Hepatocyte (in vitro differentiated cells): ENCODE measurements around the gene LEP. TPM values are rescaled to one million over a fixed set of nuclear protein-coding genes. Genes with fewer than 3 reads are reported as not detected.
"Not testable (repeated sequence)": the region's sequence is repeated elsewhere in the genome, so short reads cannot be mapped to it uniquely, and the experiment has no call there.

Experiments
- DNase-seq: peaks from one replicate; pipeline ENCODE4 v3.0.0-alpha.2; 2016; ENCODE audit warnings: low spot score
- H2AFZ ChIP-seq: fragments of 200-600 bp; sonication (generic); 2 replicates; pipeline ENCODE4 v1.6.0; 2016; ENCODE audit warnings: antibody characterized with exemption, mild to moderate bottlenecking
- H3K27ac ChIP-seq: fragments of 200-600 bp; sonication (generic); 2 replicates; pipeline ENCODE4 v1.5.1; 2016; ENCODE audit warnings: mild to moderate bottlenecking
- H3K27me3 ChIP-seq: fragments of 200-600 bp; sonication (generic); 2 replicates; pipeline ENCODE4 v1.6.1; 2016
- H3K36me3 ChIP-seq: fragments of 200-600 bp; sonication (generic); replicated peaks from 2 replicates; pipeline ENCODE4 v1.5.1; 2016; ENCODE audit warnings: low read depth; ENCODE audit not compliant: insufficient read depth
- H3K4me1 ChIP-seq: fragments of 200-600 bp; sonication (generic); 2 replicates; pipeline ENCODE4 v1.5.1; 2016; ENCODE audit warnings: mild to moderate bottlenecking, moderate library complexity; ENCODE audit not compliant: insufficient read depth
- H3K4me2 ChIP-seq: fragments of 200-600 bp; sonication (generic); 2 replicates; pipeline ENCODE4 v1.6.0; 2016
- H3K4me3 ChIP-seq: fragments of 200-600 bp; sonication (generic); 2 replicates; pipeline ENCODE4 v1.5.1; 2016; ENCODE audit warnings: mild to moderate bottlenecking
- H3K79me2 ChIP-seq: fragments of 200-600 bp; sonication (generic); 2 replicates; pipeline ENCODE4 v1.6.0; 2017; ENCODE audit warnings: mild to moderate bottlenecking
- H3K9me2 ChIP-seq: fragments of 200-600 bp; sonication (generic); replicated peaks from 2 replicates; pipeline ENCODE4 v1.6.0; 2017; ENCODE audit warnings: mild to moderate bottlenecking; ENCODE audit not compliant: insufficient read depth
- H3K9me3 ChIP-seq: fragments of 200-600 bp; sonication (generic); 2 replicates; pipeline ENCODE4 v1.5.1; 2016; ENCODE audit warnings: low read depth, mild to moderate bottlenecking
- H4K20me1 ChIP-seq: fragments of 200-600 bp; sonication (generic); 2 replicates; pipeline ENCODE4 v1.6.0; 2016; ENCODE audit warnings: mild to moderate bottlenecking; ENCODE audit not compliant: insufficient read depth, poor library complexity, severe bottlenecking
- CTCF ChIP-seq: fragments of 200-600 bp; sonication (generic); IDR thresholded peaks from 2 replicates; pipeline ENCODE4 v1.5.1; 2016; ENCODE audit warnings: antibody characterized with exemption, mild to moderate bottlenecking; ENCODE audit not compliant: poor library complexity
- EZH2 ChIP-seq: fragments of 200-600 bp; sonication (generic); IDR thresholded peaks from 2 replicates; pipeline ENCODE4 v1.6.1; 2016; ENCODE audit warnings: antibody characterized with exemption, mild to moderate bottlenecking, borderline replicate concordance
- EZH2phosphoT487 ChIP-seq: fragments of 200-600 bp; sonication (generic); IDR thresholded peaks from one replicate; pipeline ENCODE4 v1.6.1; 2018; ENCODE audit warnings: antibody characterized with exemption, mild to moderate bottlenecking, low read depth, moderate library complexity; ENCODE audit not compliant: unreplicated experiment, severe bottlenecking
- WGBS: methylation state at CpG from one replicate; pipeline ENCODE4 v1.1.6; 2016; ENCODE audit warnings: low lambda C conversion rate; ENCODE audit errors: missing lambda C conversion rate; 5-methylcytosine and 5-hydroxymethylcytosine counted together
- polyA plus RNA-seq: library from polyadenylated mRNA; unstranded; fragments of >200 nt; fragmentation: Nextera tagmentation; extraction: Ambion mirVana; gene quantifications from 2 replicates; pipeline ENCODE4 v1.2.1, GENCODE V29; 2016
- total RNA-seq: library from RNA; depleted of rRNA; stranded (reverse); fragments of >200 nt; gene quantifications from 2 replicates; pipeline ENCODE4 v1.2.3, GENCODE V29; 2014

Gene LEP
- total and polyA plus RNA-seq, 2 experiments from 2014 or later, result not detected

DNA sequence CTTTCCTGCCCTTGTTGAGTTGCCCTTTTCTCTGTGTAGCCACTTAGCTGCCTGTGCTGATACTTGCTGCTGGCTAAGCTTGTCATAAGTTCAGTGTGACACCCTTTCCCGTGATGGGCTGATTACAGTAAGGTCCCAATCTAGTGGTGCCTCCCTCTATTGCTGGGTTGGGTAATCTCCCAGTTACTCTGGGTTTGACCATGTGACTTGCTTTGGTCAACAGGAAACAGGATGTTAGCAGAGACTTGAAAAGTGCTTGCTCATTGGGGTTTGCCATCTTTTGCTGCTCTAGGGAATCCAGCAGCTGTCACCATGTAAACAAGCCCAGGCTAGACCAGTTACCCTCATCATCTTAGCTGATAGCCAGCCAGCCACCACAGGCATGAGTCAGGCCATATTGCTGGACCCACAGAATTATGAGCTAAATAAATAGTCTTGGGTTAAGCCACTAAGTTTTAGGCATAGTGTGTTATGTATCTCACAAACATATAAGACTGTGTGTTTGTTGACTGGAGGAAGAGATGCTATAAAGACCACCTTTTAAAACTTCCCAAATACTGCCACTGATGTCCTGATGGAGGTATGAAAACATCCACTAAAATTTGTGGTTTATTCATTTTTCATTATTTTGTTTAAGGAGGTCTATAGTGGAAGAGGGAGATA is 4.0 kb upstream of the LEP start:
- H3K4me3 ChIP-seq, result no peak overlapping the region
- H3K9me2 ChIP-seq, result no peaks in the 10 kb centered on the region
- DNase-seq, result no peak
- no peak overlapping the region for H3K4me2 ChIP-seq
- H4K20me1 ChIP-seq, result no peaks in the 10 kb centered on the region
- H3K27me3 ChIP-seq, result no peaks in the 10 kb centered on the region
- H2AFZ ChIP-seq, result no peak overlapping the region
- no peak for TF ChIP-seq EZH2phosphoT487
- H3K36me3 ChIP-seq, result no peaks in the 10 kb centered on the region
- H3K27ac ChIP-seq, result no peak overlapping the region
- no peaks in the 10 kb centered on the region for H3K9me3 ChIP-seq
- no peaks in the 10 kb centered on the region for H3K79me2 ChIP-seq
- WGBS, result 85% methylated on average over 1 of the region's 1 CpG
- no peaks in the 10 kb centered on the region for H3K4me1 ChIP-seq

DNA sequence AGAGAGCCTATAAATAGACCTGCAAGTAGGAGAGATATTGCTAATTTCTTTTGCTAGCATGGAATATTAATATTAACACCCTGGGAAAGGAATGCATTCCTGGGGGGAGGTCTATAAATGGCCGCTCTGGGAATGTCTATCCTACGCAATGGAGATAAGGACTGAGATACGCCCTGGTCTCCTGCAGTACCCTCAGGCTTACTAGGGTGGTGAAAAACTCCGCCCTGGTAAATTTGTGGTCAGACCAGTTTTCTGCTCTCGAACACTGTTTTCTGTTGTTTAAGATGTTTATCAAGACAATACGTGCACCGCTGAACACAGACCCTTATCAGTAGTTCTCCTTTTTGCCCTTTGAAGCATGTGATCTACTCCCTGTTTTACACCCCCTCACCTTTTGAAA is 1.9 kb upstream of the LEP start:
- 89% methylated on average over 7 of the region's 7 CpGs for WGBS
- not testable (repeated sequence) for H3K27ac ChIP-seq, H2AFZ ChIP-seq, H3K4me2 ChIP-seq, H3K9me2 ChIP-seq, H3K9me3 ChIP-seq, H3K4me3 ChIP-seq, H3K4me1 ChIP-seq, DNase-seq, H3K27me3 ChIP-seq, H3K79me2 ChIP-seq, H3K36me3 ChIP-seq, H4K20me1 ChIP-seq

- no peaks in the 10 kb centered on the region for H3K9me3 ChIP-seq
- WGBS, result 90% methylated on average over 11 of the region's 11 CpGs
- no peak for DNase-seq
- no peak overlapping the region for H2AFZ ChIP-seq
- no peaks in the 10 kb centered on the region for H3K79me2 ChIP-seq
- no peaks in the 10 kb centered on the region for H3K36me3 ChIP-seq
- H3K4me1 ChIP-seq, result no peaks in the 10 kb centered on the region
- no peak overlapping the region for H3K4me3 ChIP-seq
- H3K27me3 ChIP-seq, result no peaks in the 10 kb centered on the region
- no peaks in the 10 kb centered on the region for H3K9me2 ChIP-seq
- H3K27ac ChIP-seq, result no peak overlapping the region
- TF ChIP-seq EZH2 (no peak), CTCF (no peak), EZH2phosphoT487 (no peak)
- no peaks in the 10 kb centered on the region for H4K20me1 ChIP-seq
- H3K4me2 ChIP-seq, result no peak overlapping the region
Observed at GRCh38 chr7:128242661-128243060, 1.6 kb downstream of the LEP start.

DNA sequence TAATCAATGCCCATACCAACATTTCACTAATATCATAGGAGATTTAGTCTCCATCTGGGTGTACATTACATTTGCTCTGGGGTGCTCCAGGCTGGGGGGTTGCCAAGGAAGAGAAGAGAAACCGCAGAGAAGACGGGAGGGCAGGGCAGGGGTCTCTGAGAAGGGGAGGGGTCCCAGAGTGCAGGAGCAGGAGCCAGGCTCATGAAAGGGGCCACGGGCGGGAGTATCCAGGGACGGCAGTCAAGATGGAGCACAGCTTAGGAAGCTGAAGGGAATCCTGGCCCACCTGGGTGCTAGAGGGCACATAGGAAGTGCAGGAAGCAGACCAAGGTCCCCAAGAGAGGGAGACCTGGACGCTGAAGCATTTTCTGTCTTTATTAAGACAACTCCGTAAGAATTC is 2.2 kb downstream of the LEP start:
- DNase-seq, result no peak
- Histone ChIP-seq H3K27me3 (no peaks in the 10 kb centered on the region), H4K20me1 (no peaks in the 10 kb centered on the region), H3K4me3 (no peak overlapping the region), H2AFZ (no peak overlapping the region), H3K4me1 (no peaks in the 10 kb centered on the region), H3K27ac (no peak overlapping the region), H3K9me2 (no peaks in the 10 kb centered on the region), H3K9me3 (no peaks in the 10 kb centered on the region), H3K79me2 (no peaks in the 10 kb centered on the region), H3K4me2 (no peak overlapping the region), H3K36me3 (no peaks in the 10 kb centered on the region)
- TF ChIP-seq EZH2phosphoT487 (no peak), CTCF (no peak)
- 97% methylated on average over 7 of the region's 7 CpGs for WGBS
